HG03095 (cell line): Measurements from ENCODE around the gene RAB17.
"Not testable (repeated sequence)": the region's sequence is repeated elsewhere in the genome, so short reads cannot be mapped to it uniquely, and the experiment has no call there.

Experiments
- ATAC-seq: cut with Tn5 transposase; IDR thresholded peaks from one replicate; pipeline ENCODE4 v1.9.1; 2021; ENCODE audit warnings: moderate library complexity; ENCODE audit not compliant: unreplicated experiment

RAB17 gene

DNA sequence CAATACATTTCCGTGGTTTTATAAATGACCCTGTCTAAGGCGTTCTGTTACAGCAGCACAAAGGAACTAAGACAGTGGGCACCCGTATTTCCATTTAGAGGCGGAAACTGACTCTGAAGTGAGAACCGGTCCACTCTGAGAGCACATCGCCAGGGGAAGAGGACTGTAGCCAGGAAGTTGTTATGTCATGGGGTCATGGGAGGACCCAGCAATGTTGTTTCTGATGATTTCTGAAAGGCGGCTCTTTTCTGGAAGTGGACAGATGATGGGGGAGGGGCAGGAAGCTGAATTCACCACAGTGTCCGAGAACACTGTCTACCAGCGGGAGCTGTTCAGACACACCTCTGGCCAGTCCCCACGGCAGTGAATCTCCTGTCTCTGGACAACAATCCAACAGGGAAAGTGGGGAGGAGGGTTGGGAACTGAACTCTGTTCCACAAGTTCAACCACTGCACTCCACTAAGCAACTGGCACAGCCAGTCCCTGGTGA is 34.7 kb upstream of the RAB17 start:
- ATAC-seq, result no peak

DNA sequence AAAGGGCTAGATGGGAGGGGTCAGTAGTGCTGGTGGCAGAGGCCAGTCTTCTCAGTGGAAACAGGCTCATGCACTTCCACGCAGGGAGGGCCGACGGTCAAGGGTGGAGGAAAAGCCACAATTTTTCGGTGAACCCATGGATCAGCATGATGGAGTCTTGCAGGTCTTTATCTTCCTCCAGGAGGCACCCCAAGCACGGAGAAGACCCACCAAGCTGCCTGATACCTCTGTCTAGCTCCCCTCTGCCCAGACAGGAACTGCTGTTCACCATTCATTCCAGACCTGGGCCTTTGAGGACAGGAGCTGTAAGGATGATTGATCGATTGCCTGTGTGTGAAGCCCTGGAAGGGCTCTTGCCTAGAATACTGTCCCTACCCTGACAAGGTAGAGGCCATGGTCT is 34.0 kb upstream of the RAB17 start:
- no peak for ATAC-seq

DNA sequence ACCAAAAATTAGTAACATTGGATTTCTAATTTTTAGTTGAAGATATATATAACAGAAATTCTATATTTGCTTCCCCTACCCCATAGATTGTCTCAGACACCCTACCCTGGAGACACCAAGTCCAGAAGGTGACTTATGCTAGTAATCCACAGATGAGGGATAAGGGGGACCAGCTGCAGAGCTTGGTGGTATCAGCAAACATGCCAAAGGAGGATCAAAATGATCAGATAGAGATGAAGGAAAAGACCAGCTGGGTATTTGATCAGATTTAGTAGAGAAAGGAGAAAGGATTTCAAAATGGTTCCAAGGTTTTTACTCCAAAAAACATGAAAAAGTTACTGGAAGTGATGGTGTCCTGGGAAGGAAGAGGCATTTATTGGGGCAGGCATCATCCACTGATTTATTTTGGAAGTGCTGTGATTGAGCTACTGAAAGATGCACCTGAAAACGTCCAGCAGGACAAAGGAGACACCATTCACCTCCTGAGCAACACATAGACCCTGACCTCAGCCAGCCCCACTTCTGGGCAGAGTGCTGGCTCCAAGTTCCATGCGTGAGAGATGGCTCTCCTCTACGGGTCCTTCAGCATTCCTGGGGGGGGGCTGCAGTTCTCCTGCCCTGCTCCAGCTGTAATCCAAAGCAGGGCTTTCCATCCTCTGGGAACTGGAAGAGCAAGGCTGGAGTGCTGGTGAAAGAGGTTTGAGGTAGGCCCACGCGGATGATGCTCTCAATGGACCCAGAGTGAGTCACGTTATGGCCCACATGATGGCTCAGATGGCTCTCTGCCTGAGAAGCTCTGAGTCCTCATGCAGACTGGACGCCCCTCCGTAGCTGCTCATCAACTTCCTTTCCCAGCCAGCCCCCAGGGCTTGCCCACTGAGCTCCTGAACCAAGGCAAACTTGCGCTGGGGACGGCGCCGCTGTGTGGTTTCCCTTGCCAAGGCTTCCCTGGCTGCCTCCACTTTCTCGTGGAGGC is 33.2 kb upstream of the RAB17 start:
- ATAC-seq, result no peak

DNA sequence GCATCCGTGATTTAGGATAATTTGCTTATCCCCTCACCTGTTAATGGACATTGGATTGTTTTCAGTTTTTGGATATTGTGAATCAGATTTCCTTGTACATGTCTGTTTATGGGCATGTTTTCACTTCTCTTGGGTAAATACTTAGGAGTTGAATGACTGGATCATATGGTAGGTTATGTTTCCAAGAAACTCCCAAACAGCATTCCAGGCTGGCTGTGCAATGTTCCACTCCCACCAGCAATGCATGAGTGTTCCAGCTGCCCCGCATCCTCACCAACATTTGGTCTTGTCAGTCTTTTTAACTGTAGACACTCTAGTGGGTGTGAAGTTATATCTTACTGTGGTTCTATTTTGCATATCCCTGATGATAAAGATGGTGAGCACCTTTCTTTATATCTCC is 27.9 kb upstream of the RAB17 start:
- no peak for ATAC-seq

DNA sequence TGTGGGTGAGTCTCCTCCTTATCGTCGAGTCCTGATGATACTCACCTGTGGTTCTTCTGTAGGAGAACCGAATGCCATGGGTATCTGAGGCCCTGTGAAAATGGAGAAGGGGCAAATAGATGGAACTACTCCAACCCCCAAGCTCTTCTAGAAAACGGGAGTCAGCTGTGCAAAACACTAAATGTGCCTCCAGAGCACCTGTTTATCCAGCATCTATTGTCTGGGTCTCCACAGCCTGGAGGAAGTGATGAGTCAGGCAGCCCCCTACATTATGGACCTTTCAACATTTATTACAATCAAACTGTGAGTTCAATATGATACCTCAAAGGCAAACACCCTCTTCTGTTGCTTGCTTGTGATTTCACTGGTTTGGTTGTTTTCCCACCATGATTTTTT is 27.1 kb upstream of the RAB17 start:
- ATAC-seq, result no peak

DNA sequence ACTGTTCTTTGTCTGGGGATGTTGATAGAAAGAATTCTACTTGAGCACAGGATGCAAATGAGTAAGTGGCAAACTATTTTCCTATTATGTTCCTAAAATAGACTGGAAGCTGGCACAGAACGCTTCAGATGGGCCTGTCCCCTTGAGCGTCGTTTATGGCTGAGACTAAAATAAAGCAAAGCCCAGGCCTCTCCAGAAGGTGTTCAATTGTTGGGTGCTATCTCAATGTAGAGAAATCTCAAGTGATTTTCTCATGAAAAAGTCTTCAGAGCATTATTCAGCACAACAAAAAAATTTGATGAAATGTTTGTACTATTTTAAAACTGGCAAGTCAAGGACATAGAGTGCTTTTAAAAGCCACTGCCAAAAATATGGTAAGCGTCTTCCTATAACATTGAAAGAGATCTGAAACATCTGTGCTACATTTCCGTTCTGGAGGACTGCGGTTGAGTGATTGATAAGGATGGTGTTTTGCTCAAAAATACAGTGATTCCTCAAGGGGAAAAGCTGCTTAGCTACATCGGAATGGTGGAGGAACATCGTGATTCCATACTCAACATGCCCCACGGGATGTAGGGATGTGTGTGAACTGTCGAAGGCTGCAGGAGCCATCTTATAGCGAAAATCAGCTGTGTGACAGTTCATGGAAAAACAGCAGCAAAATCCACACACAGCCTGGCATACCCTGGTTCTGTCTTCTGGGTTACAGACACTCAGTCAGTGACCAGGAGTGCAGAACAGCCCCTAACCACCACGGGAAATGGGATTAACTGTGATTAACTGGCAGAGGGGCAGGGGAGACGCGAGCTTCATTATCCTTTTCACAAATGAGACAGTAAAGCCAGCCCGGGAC is 26.4 kb upstream of the RAB17 start:
- no peak for ATAC-seq

DNA sequence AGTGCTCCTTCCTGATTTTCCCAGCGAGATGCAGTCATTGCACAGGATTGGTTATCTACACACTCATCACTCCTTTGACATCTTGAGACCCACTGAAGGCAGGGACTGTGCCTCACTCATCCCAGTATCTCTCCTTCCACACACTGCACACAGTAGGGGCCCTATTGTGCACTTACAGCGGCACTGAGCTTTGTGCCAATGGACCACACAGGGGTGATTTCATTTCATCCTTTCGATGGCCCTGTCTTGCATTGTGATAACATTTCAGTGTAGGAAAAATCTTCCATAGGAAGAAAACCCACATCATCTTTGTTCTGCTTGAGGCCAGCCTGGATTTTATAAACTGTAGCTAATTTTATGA is 25.8 kb upstream of the RAB17 start:
- no peak for ATAC-seq

DNA sequence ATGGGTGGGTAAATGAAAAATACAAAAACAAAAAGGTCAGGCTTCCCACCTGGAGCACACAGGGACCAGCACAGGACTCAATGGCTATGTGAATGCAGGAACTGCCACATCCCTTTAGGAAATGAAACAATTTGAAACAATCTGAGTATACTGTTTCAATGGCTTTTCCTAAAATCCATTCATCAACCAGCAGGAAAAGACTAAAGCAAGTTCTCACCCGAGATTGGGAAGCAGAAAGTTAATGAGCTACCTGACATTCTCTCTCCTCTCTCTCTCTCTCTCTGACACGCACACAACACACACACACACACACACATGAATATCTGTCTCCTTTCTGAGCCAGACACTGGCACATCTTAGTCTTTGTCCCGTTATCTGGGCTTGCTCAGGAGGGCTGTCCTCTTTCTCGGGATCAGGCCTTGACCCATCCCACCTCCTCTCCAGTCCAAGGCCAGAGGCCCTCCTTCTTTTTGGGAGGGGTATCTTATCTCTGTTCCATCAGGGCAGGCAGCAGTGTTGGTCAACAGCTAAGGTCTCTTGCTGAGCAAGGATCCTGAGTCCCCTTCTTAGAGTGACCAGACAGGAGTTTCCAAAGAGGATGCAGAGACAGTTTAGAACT is 25.2 kb upstream of the RAB17 start:
- no peak for ATAC-seq

DNA sequence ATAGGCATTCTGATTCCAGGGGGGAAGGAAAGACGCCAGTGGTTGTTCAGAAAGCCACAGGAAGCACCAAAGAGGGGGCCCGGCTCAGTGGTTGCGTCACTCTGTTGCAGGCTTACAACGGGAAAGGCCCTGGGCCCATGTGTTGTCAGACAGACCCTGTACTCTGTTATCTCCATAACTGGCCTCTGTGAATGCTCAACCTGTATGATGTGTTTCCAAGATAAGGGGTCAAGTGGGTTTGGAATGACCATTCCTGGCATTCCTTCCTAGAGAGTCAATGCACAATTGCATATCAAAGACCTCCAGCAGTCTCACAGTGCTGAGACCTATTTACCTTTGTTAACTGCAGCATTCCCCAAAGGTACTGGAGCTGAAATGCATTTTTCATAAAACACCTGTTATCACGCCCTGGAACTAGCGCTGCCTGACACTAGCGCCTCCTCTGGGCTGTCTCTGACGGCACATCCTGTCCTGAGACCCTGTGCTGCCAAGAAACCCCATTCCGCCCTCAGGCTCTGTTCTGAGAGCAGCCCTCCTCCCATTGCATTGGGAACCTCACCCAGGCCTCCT is 23.7 kb upstream of the RAB17 start:
- ATAC-seq, result no peak

DNA sequence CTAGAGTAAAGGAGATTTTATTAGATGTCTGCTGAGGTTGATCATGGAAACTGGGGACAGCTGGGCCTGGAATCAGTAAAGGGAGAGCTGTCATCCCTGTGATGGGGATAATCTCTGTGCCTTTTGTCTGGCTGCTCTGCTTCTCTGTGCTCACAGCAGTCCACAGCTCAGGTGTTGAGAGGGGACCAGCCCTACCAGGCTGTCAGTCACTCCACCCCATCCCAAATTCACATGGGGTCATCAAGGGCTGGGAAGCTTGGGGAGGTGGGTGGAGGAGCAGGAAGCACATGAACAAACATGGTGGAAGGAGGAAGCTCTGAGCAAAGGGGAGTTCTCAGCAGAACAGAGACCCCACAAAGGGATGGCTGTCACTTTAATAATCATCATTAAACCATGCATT is 23.1 kb upstream of the RAB17 start:
- ATAC-seq, result no peak

DNA sequence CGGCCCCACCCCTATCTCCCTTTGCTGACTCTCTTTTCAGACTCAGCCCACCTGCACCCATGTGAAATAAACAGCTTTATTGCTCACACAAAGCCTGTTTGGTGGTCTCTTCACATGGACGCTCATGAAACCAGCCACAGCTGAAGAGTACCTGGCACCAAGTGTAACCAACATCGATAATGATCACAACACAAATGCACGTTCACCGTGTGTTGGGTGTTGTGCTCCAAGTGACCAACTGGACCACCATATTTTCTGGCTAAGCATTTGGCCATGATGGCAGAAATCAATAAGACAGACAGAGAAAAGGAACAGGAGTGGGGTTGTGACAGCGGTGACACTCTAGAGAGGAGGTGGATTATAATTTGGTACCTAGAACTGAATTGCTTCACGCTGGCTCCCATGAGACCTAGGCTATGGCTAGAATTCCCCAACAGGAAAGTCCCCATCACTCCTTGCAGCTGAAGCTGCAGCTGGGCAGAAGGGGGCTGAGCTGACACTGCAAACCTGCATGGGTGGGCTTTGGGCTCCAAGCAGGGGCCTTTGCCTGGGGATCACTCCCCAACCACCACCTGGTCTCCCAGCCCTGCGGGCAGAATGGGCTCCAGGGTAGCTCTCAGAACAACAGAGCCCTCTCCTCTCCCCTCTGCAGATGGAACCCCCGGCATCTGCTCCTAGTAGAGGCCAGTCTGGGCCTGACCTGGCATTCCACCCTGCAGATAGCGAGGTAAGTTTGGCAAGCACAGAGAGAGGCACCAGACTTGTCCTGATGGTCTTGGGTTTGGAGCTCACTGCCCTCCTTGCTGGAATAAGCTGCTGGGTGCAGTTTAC is 22.2 kb upstream of the RAB17 start:
- ATAC-seq, result no peak

DNA sequence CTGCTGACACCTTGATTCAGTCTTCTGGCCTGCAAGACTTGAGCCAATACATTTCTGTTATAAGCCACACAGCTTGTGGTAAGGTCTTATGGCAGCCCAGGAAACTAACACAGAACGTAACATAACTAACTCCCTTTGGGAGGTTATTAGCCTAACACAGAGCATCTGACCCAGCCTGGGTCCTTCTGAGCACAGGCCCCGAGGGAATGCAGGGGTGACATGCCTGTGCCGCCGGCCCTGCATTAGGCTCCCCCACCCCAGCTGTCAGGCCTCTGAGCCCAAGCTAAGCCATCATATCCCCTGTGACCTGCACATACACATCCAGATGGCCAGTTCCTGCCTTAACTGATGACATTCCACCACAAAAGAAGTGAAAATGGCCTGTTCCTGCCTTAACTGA is 16.0 kb upstream of the RAB17 start:
- ATAC-seq, result not testable (repeated sequence)

DNA sequence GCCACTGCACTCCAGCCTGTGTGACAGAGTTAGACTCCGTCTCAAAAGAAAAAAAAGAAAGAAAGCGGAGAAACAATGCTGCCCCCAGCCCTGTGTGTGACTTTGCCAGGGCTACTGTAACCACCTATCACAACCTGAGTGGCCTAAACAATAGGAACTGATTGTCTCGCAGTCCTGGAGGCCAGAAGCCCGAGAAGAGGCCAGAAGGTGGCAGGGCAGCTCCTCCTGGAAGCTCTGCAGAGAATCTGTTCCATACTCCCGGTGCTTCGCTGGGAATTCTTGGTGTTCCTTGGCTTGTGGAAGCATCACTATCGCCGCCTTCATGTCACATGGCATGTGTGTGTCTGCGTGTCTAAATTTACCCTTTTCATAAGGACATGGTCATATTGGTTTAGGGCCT is 14.4 kb upstream of the RAB17 start:
- no peak for ATAC-seq

DNA sequence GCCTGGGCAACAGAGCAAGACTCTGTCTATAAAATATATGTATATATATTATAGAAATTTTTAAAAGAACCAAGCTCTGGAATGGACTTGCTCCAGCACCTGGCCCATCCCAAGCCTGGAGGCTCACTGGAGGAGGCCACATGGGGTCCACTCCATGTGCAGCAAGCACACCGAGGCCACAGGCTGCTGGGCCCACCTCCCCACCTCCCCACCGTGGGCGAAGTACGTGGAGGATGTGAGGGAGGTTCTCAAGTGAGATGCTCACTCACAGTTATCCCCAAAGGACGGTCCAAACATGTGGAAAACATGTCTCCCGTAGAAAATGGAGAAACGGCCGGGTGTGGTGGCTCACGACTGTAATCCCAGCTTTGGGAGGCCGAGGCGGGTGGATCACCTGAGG is 13.9 kb upstream of the RAB17 start:
- ATAC-seq, result no peak

DNA sequence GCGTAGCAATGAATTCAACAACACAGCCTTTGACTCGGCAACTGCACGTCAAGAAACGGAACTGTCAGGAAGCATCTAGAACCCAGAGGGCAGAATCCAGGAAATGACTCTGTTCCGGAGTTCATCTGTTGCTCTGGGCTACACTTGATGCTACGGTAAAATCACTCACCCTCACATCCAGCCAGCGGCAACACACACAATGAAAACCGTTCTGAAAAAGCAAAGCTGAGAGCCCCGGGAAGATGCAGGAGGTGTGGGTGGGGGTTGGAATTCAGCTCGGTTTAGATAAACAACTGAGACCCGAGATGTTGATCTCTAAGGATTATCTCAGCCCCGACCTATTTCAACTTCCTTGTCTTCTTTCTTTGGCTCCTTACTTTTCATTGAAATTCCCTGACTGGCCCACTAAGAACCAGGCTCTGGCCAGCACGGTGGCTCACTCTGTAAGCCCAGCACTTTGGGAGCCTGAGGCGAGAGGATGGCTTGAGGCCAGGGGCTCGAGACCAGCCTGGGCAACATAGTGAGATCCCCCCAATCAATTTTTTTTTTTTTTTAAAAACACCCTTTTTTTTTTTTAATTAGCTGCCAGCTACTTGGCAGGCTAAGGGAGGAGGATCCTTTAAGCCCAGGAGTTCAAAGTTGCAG is 13.3 kb upstream of the RAB17 start:
- no peak for ATAC-seq

DNA sequence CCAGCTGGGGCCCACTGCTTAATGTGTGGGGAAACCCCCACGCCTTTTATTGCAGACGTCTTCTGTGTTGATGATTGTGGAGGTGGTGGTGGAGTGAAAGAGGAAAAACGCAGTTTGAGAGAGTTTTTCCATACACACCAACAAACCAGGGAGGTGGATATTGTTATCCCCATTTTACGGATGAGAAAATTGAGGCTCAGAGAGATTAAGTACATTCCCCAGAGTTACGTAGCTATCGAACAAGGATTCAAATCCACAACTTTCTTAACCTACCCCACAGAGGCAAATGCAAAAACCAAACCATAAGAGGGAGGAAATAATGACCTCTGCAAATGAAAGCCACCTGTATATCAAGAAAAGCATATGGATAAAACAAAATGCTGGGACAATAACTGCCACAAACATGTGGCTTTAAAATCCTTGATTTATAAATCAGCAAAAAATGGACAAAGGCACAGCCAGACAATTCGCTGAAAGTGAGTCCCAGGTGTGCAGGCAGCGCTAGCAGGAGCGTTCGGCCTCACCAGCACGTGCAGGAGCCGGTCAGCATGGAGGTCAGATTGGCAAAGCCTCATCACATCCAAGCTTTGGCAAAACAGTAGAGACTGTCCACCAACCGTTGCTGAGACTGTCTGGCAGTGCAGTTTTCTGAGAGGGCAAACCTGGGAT is 12.6 kb upstream of the RAB17 start:
- no peak for ATAC-seq

DNA sequence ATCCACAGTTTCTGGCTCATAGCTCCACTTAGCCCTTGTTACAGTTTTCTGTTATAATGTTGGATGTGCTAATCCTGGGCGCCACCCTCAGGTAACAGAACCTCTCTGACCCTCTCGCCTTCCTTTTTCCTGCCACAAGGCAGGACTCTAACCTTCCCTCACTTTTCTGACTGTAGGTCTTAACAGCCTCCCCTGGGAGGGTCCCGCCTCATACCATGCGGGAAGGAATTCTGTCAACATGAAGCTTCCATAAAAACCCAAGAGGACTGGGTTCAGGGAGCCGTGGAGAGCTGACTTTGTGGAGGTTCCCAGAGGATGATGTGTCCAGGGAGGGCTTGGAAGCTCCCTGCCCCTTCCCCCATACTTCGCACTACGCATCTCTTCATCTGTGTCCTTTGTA is 11.9 kb upstream of the RAB17 start:
- ATAC-seq, result no peak

DNA sequence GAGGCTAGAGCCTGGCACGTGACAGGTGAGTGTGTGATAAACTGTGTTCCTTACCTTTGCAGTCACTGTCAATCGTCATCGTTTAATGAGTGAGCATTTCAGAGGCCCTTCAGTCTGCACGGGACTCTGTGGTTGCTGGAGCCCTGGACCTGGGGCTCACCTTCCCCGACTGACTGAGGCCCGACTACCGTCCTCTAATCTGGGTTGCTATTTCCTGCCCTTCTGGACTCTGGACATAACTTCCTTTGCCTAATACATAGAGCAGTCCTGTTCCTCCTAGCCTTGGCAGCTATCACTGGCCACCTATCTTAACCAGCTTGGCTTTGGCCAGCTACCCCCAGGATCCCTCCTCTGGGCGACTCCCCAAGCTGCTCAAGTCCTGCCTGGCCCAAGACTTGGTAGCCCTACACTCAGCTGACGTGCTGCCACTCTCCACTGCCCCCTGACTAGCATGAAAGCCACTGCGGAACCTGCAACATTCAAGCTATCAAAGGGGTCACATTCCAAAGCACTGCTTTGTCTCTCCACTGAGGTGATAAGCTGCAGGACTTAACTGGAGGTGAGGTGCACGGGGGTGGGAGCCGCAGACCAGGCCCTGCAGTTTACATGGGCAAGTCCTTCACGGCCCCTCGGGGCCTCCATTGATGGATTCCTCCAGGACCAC is 11.1 kb upstream of the RAB17 start:
- no peak for ATAC-seq
